Measurements from ENCODE around the gene RAB17. TPM values are rescaled to one million over a fixed set of nuclear protein-coding genes. Genes with fewer than 3 reads are reported as not detected.
"Not testable (repeated sequence)": the region's sequence is repeated elsewhere in the genome, so short reads cannot be mapped to it uniquely, and the experiment has no call there.

Gene RAB17
- total RNA-seq, 2 donors from 2014 or later: 32.5 to 34.7 TPM

DNA sequence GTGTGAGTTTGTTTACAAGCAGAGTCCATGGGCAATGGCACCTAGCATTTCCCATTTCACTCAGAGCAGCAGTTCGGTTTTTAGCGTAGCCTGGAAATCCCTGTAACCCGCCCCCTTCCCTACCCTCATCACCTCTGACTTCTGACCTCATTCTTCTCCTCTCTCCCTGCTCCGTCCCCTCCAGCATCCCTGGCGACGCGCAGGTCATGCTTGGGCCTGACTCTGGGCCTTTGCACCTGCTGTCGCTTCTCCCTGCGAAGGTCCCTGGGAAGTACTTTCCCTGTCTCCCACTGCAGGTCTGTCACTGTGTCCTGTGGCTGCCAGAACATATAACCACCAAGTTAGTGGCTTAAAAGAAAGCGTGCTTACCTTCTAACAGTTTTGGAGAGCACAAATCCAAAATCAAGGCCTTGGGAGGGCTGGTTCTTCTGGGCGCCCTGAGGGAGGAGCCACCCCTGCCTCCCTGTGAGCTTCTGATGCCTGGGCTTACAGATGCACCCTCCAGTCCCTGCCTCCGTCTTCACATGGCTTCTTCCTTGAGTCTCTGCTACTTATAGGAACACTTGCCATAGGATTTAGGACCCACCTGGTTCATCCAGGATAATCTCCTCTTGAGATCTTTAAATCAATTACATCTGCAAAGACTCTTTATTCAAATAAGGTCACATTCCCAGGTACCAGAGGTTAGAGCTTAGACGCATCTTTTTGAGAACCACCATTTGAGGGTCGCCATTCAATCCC, 8.1 kb upstream of the RAB17 start:
- DNase-seq: no peak
- TF ChIP-seq CTCF (IDR thresholded peaks at IDR 0.05): no peak
- H3K36me3 ChIP-seq: no peaks in the 10 kb centered on the region
- no peak overlapping the region for H3K4me3 ChIP-seq
- H3K9me3 ChIP-seq: no peaks in the 10 kb centered on the region
- no peaks in the 10 kb centered on the region for H3K27me3 ChIP-seq
- no peaks in the 10 kb centered on the region for H3K4me1 ChIP-seq
- intact Hi-C loops (cut with DNase I): loop anchor here (5.0 kb wide), 1 partner anchor 144 kb away; no protein-coding TSS in a partner anchor
- H3K9ac ChIP-seq (ENCODE audit: low read depth in 2 of 2, low read length in 2 of 2): no peak overlapping the region
- no peak overlapping the region for H3K27ac ChIP-seq

DNA sequence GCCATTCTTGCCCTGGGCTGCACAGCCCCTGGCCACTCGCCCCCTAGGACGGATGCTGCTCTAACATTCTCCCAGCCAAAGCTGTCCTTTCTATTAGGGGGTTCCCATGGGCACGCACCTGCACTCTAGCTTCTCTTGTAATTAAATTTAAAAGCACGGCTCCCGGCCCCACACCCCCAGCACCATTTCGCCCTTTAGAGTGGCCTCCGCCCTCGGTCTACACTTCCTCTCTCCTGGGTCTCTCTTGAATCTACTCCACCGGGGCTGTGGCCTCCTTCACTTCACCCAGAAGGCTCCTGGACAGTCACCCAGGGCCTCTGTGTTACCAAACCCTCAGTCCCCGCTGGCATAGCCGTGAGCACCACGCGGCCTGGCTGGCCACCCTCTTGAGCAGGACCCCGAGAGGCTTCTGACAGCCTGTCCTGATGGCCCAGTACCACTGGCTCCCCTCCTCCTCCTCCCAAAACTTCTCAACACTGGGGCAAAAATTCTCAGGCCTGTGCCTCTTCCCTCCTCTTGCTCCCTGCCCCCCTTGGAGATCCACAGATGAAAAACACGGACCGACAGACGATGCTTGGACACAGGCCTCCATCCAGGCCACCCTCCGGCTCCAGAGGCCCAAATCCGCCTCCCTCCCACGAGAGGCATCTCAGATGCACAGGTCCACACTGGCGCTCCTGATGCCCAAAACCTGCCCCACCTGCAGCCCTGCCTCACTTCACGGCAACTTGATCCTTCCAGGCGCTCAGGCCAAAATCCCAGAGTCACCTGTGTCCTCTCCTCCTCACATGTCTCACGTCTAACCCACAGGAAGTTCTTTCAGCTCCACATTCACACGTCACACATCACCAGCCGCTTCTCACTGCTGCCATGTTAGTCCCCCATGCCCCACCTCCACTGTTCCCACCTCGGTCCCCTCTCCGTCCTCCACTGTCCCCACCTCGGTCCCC, 6.9 kb upstream of the RAB17 start:
- no peaks in the 10 kb centered on the region for H3K36me3 ChIP-seq
- no peaks in the 10 kb centered on the region for H3K4me1 ChIP-seq
- intact Hi-C loops (cut with DNase I): loop anchor here (5.0 kb wide), 1 partner anchor 145 kb away; no protein-coding TSS in a partner anchor
- H3K4me3 ChIP-seq: no peak overlapping the region
- no peaks in the 10 kb centered on the region for H3K9me3 ChIP-seq
- no peak overlapping the region for H3K27ac ChIP-seq
- H3K9ac ChIP-seq (ENCODE audit: low read depth in 2 of 2, low read length in 2 of 2): no peak overlapping the region
- H3K27me3 ChIP-seq: no peaks in the 10 kb centered on the region
- no peak for DNase-seq
- no peak for TF ChIP-seq CTCF (IDR thresholded peaks at IDR 0.05)

DNA sequence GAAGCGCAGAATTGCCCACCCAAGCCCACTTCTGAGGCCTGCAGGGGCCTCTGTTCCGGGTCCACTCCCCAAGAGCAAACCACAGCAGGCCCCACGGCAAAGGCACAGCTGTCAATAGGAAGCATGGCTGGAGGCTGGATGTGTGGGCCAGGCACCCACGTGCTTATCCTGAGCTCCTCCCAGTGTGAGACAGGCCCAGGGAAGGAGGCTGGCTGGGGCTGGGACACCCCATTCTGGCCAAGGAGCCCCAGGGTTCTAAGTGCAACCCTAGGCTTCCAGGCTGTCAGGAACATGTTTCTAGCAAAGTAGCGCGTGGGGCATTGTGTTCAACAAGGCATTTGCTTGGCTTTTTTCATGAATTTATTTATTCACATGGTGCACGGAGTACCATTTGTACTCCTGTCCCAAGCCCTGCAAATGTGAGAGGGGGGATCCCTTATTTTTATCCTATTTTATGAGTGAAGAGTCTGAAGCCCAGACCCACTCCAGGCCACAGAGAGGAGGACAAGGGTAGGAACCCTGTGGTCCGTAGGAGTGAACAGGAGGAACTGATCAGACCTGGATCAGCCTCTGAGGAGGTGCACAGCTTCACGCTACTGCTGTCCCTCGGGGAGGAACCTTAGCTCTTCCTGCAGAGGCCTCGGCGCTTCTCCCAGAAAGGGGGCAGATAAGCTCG, 6.1 kb upstream of the RAB17 start:
- Histone ChIP-seq H3K4me1 (no peaks in the 10 kb centered on the region), H3K36me3 (no peaks in the 10 kb centered on the region), H3K9me3 (no peaks in the 10 kb centered on the region), H3K4me3 (no peak overlapping the region), H3K27me3 (no peaks in the 10 kb centered on the region), H3K27ac (no peak overlapping the region), H3K9ac (ENCODE audit: low read depth in 2 of 2, low read length in 2 of 2) (no peak overlapping the region)
- intact Hi-C loops (cut with DNase I): loop anchor here (5.0 kb wide), 1 partner anchor 146 kb away; no protein-coding TSS in a partner anchor
- DNase-seq: no peak
- TF ChIP-seq CTCF (IDR thresholded peaks at IDR 0.05): no peak

GRCh38 chr2:237595829-237596519, 5.4 kb upstream of the RAB17 start:
- H3K27me3 ChIP-seq; H3K9ac ChIP-seq (ENCODE audit: low read depth in 2 of 2, low read length in 2 of 2); H3K9me3 ChIP-seq; H3K27ac ChIP-seq; DNase-seq; H3K4me3 ChIP-seq; H3K4me1 ChIP-seq; H3K36me3 ChIP-seq: not testable (repeated sequence)
- intact Hi-C loops (cut with DNase I): loop anchor here (5.0 kb wide), 1 partner anchor 146 kb away; no protein-coding TSS in a partner anchor

DNA sequence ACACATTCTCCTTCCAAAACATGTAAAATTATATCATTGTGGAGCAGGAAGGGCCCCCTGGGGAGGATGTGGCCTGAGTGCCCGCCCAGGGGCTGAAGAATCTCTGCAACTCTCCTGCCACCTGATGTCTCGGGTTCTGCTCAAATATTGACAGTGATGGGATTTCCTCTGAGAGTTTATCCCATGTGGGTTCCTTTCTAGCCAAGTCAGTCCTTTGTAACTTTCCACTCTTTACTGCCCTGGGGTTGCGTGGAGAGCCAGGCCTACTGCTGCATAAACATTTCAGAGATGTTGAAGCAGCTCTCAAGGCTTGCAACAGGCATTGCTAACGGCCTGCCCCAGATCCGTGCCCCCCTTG, 4.0 kb upstream of the RAB17 start:
- no peak for TF ChIP-seq CTCF (IDR thresholded peaks at IDR 0.05)
- Histone ChIP-seq H3K36me3 (no peaks in the 10 kb centered on the region), H3K27me3 (no peaks in the 10 kb centered on the region), H3K9ac (ENCODE audit: low read depth in 2 of 2, low read length in 2 of 2) (no peak overlapping the region), H3K4me1 (no peaks in the 10 kb centered on the region), H3K4me3 (no peak overlapping the region), H3K27ac (no peak overlapping the region), H3K9me3 (no peaks in the 10 kb centered on the region)
- no peak for DNase-seq
- intact Hi-C loops (cut with DNase I): no loop called here

Data from colonic mucosa (tissue), 4 donors.